GM19035 (cell line): ENCODE data around the gene SFXN1.

Source experiments
- ATAC-seq: cut with Tn5 transposase; IDR thresholded peaks from one replicate; pipeline ENCODE4 v1.9.1; 2021; ENCODE audit not compliant: unreplicated experiment

Gene SFXN1

GRCh38 chr5:175465282-175465681, 13.1 kb upstream of the SFXN1 start:
- ATAC-seq, result no peak

GRCh38 chr5:175466700-175467318, 11.6 kb upstream of the SFXN1 start:
- ATAC-seq, result no peak

GRCh38 chr5:175467983-175468690, 10.2 kb upstream of the SFXN1 start:
- ATAC-seq, result no peak

DNA sequence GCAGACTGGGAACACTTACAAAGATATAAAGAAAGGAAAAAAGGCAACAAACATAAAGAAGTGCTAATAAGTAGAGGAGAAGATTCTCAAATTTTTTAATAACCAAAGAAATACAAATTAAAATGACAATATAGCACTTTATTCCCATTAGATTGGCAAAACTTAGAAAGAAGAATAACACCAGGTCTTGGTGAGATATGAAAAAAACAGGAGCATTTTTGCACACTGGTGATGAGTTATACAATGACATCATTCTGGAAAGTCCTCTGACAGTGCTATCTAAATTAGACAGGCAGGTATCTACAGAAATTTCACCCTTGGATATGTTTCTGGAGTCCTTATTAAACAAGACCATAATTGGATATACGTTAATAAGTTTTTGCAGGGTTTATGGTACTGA, 9.5 kb upstream of the SFXN1 start:
- ATAC-seq, result no peak

DNA sequence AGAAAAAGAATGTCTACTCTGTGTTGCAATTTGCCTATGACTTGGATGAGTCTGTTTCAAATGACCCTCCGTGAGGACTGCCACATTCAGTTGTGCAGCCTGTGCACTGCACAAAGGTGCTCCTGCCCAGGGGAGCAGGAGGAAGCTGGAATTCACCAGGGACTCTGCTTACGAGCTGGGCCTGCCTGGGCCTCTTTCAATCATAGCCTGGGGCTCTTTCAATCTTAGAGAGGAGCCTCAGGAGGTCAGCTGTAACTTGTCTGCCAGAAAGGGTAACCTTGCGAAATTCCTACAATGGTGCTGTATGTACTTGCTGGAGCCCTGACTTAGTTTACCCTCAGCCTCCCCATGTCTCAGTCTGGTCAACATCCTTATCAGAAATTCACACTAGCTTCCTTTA, 8.4 kb upstream of the SFXN1 start:
- ATAC-seq, result no peak

DNA sequence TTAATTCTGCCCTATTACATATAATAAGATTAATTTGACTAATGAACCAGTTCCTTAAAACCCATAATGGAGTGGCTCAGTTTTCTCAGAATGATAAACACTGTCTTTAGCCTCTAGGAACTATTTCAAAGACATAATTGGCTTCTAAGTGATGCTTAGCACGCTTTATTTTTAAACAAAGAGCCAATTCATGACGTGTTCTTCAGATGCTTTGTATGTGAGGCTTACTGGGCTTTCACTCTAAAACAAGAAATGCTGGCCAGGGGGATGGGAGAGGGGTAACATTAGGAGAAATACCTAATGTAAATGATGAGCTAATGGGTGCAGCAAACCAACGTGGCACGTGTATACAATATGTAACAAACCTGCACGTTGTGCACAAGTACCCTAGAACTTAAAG, 7.6 kb upstream of the SFXN1 start:
- ATAC-seq, result no peak

- no peak for ATAC-seq
These were observed 7.2 kb upstream of the SFXN1 start for GRCh38 chr5:175471196-175471595.

- ATAC-seq, result no peak
These were observed 6.7 kb upstream of the SFXN1 start for GRCh38 chr5:175471628-175472027.

GRCh38 chr5:175472378-175472777, 6.0 kb upstream of the SFXN1 start:
- ATAC-seq, result no peak

DNA sequence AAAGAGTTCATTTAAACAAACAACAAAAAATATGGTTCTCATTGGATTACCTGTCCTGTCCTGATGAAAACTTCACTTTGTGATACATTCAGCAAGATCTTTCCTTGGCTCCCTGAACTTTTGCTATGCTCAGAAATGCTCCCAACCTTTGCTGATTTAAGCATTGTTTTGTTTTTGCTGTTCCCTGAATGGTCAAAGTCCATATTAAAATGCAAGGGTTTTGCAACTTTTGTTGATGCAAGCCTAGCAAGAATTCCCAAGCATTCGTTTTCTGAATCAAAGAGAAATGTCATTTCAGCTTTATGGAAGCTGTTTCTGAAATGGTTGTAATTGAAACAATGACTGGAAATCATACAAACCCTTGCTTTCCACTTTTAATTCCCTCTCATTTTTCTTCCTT, 3.1 kb upstream of the SFXN1 start:
- ATAC-seq, result no peak

- ATAC-seq, result no peak
These were observed 920 bp upstream of the SFXN1 start for GRCh38 chr5:175477440-175477839.

GRCh38 chr5:175478008-175478383, 364 bp upstream of the SFXN1 start:
- no peak for ATAC-seq

GRCh38 chr5:175479125-175479881, 943 bp downstream of the SFXN1 start:
- no peak for ATAC-seq

- ATAC-seq, result no peak
These were observed 5.0 kb downstream of the SFXN1 start for GRCh38 chr5:175483337-175483736.

GRCh38 chr5:175484322-175484721, 6.0 kb downstream of the SFXN1 start:
- no peak for ATAC-seq

GRCh38 chr5:175484829-175485228, 6.5 kb downstream of the SFXN1 start:
- no peak for ATAC-seq

DNA sequence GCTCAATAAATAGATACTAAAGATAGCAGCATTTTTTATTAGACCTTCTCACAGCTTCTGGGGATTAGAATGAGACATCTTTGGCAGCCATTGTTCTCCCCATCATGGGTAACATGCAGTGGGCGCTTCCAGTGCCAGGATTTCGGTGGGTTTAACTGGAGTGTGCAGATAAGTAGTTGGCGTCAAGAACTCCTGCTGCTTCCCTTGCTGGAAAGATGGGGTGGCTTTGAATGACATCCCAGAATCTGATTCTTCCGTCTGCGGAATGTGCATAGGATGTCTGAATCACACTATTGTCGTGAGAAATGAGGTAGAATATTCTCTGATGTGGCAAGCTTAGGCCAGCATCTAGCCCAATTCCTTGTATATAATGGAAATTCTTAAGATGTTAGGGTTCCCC, 7.3 kb downstream of the SFXN1 start:
- no peak for ATAC-seq

GRCh38 chr5:175487514-175488222, 9.3 kb downstream of the SFXN1 start:
- no peak for ATAC-seq

GRCh38 chr5:175489693-175490443, 11.5 kb downstream of the SFXN1 start:
- no peak for ATAC-seq

GRCh38 chr5:175491223-175491622, 12.9 kb downstream of the SFXN1 start:
- ATAC-seq, result no peak

DNA sequence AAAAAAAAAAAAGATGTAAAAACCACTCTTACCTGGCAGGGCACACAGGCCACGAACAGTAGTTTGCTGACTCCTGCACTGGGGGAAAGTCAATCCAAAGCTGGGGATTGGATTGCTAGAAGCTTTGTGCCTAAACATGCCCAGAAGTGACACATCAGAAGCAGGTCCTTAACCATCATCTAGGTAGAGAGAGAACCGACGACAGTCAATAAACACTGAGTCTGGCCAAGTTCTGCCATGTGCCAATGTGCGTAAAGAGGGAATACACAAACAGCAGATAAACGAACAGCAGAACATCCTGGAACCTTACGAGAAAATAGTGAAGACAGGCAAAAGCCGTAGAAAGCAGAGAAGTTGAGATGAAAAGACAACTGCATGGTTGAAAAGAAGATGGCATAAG, 14.9 kb downstream of the SFXN1 start:
- ATAC-seq, result no peak
